GM23338 (cell line): Measurements from ENCODE around the gene TOR3A. TPM values are rescaled to one million over a fixed set of nuclear protein-coding genes. Genes with fewer than 3 reads are reported as not detected.

Source experiments
- ATAC-seq: fragments of 200-7000 bp; cut with Tn5 transposase; 3 replicates; pipeline ENCODE4 v1.9.1; 2020
- DNase-seq: peaks from one replicate; pipeline ENCODE4 v3.0.0-alpha.2; 2015; ENCODE audit warnings: low spot score
- H2AFZ ChIP-seq: fragments of 200-600 bp; sonication (generic); 2 replicates; pipeline ENCODE4 v1.8.0; 2016; ENCODE audit warnings: antibody characterized with exemption, mild to moderate bottlenecking, moderate library complexity
- H3F3A ChIP-seq: fragments of 200-600 bp; sonication (generic); replicated peaks from 2 replicates; pipeline ENCODE4 v1.8.0; 2017; ENCODE audit warnings: antibody characterized with exemption, mixed run types, low read depth
- H3K27ac ChIP-seq: fragments of 200-600 bp; sonication (generic); 2 replicates; pipeline ENCODE4 v1.6.1; 2016; ENCODE audit warnings: low read depth
- H3K27me3 ChIP-seq: fragments of 200-600 bp; sonication (generic); 2 replicates; pipeline ENCODE4 v1.8.0; 2016; ENCODE audit warnings: mild to moderate bottlenecking, mixed run types, moderate library complexity; ENCODE audit not compliant: insufficient read depth
- H3K36me3 ChIP-seq: fragments of 200-600 bp; sonication (generic); 2 replicates; pipeline ENCODE4 v1.8.0; 2016; ENCODE audit warnings: mild to moderate bottlenecking; ENCODE audit not compliant: insufficient read depth
- H3K4me1 ChIP-seq: fragments of 200-600 bp; sonication (generic); 2 replicates; pipeline ENCODE4 v1.8.0; 2016; ENCODE audit warnings: mild to moderate bottlenecking, moderate library complexity; ENCODE audit not compliant: insufficient read depth
- H3K4me2 ChIP-seq: fragments of 200-600 bp; sonication (generic); 2 replicates; pipeline ENCODE4 v1.7.1; 2017; ENCODE audit warnings: mixed run types
- H3K4me3 ChIP-seq: fragments of 200-600 bp; sonication (generic); 2 replicates; pipeline ENCODE4 v1.6.1; 2016; ENCODE audit warnings: mixed run types
- H3K79me2 ChIP-seq: fragments of 200-600 bp; sonication (generic); replicated peaks from 2 replicates; pipeline ENCODE4 v1.8.0; 2017; ENCODE audit warnings: mild to moderate bottlenecking; ENCODE audit not compliant: insufficient read depth
- H3K9me2 ChIP-seq: fragments of 200-600 bp; sonication (generic); 2 replicates; pipeline ENCODE4 v1.8.0; 2017; ENCODE audit not compliant: insufficient read depth
- H4K20me1 ChIP-seq: fragments of 200-600 bp; sonication (generic); replicated peaks from 2 replicates; pipeline ENCODE4 v1.8.0; 2017; ENCODE audit warnings: mild to moderate bottlenecking; ENCODE audit not compliant: insufficient read depth
- H3K27ac Mint-ChIP-seq: 2 replicates; pipeline ENCODE4 v1.8.0; 2020; ENCODE audit warnings: inconsistent platforms, mild to moderate bottlenecking, moderate library complexity, mixed read lengths
- H3K27me3 Mint-ChIP-seq: 3 replicates; pipeline ENCODE4 v1.8.0; 2022; ENCODE audit warnings: low read depth, mild to moderate bottlenecking, moderate library complexity, mixed read lengths, inconsistent platforms; ENCODE audit not compliant: insufficient read depth, poor library complexity
- H3K36me3 Mint-ChIP-seq: 3 replicates; pipeline ENCODE4 v1.8.0; 2021; ENCODE audit warnings: low read depth, mild to moderate bottlenecking, inconsistent platforms, moderate library complexity, mixed read lengths
- H3K4me1 Mint-ChIP-seq: 3 replicates; pipeline ENCODE4 v1.8.0; 2020; ENCODE audit warnings: mild to moderate bottlenecking, inconsistent platforms, mixed read lengths
- H3K4me3 Mint-ChIP-seq: 3 replicates; pipeline ENCODE4 v1.8.0; 2021; ENCODE audit warnings: moderate library complexity, mild to moderate bottlenecking, inconsistent platforms, mixed read lengths
- H3K9me3 Mint-ChIP-seq: 3 replicates; pipeline ENCODE4 v1.8.0; 2020; ENCODE audit warnings: moderate library complexity, mild to moderate bottlenecking, inconsistent platforms, mixed read lengths
- CREB1 ChIP-seq: fragments of 250-450 bp; sonication (Bioruptor Pico); IDR thresholded peaks from 2 replicates; pipeline ENCODE4 v1.5.0; 2020; ENCODE audit warnings: low read depth, mild to moderate bottlenecking, moderate library complexity
- EZH2 ChIP-seq: fragments of 200-600 bp; sonication (generic); IDR thresholded peaks from one replicate; pipeline ENCODE4 v1.8.0; 2017; ENCODE audit warnings: antibody characterized with exemption, mild to moderate bottlenecking, low read depth; ENCODE audit not compliant: unreplicated experiment
- EZH2phosphoT487 ChIP-seq: fragments of 200-600 bp; sonication (generic); IDR thresholded peaks from one replicate; pipeline ENCODE4 v1.8.1; 2018; ENCODE audit warnings: antibody characterized with exemption; ENCODE audit not compliant: unreplicated experiment
- JUNB ChIP-seq: IDR thresholded peaks from one replicate; pipeline ENCODE4 v1.6.1; 2016; ENCODE audit warnings: antibody characterized with exemption; ENCODE audit not compliant: unreplicated experiment
- NANOG ChIP-seq: IDR thresholded peaks from 2 replicates; pipeline ENCODE4 v1.6.1; 2016; ENCODE audit warnings: antibody characterized with exemption, borderline replicate concordance
- POLR2AphosphoS5 ChIP-seq: IDR thresholded peaks from 2 replicates; pipeline ENCODE4 v1.6.1; 2016; ENCODE audit warnings: antibody characterized with exemption, low read depth
- STAT1 ChIP-seq: IDR thresholded peaks from one replicate; pipeline ENCODE4 v1.6.1; 2016; ENCODE audit warnings: antibody characterized with exemption; ENCODE audit not compliant: unreplicated experiment
- ZNF114 ChIP-seq: fragments of 250-450 bp; sonication (Bioruptor Pico); IDR thresholded peaks from 2 replicates; pipeline ENCODE4 v1.5.0; 2020; ENCODE audit warnings: mild to moderate bottlenecking, moderate library complexity
- ZNF331 ChIP-seq: fragments of 250-450 bp; sonication (Bioruptor Pico); IDR thresholded peaks from 2 replicates; pipeline ENCODE4 v1.5.0; 2020; ENCODE audit warnings: low read depth, mild to moderate bottlenecking, moderate library complexity
- polyA plus RNA-seq: library from polyadenylated mRNA; unstranded; fragments of >200 nt; fragmentation: Nextera tagmentation; extraction: Ambion mirVana; gene quantifications from 2 replicates; pipeline ENCODE4 v1.2.1, GENCODE V29; 2016
- total RNA-seq: library from RNA; depleted of rRNA; stranded (reverse); fragments of >200 nt; shearing (Covaris generic); gene quantifications from 2 replicates; pipeline ENCODE4 v1.2.3, GENCODE V29; 2014
- TF ChIP-seq, protein P1 (sequence below), 2 experiments: fragments of 200-600 bp in 1 of 2; sonication (generic) in 1 of 2; conservative IDR thresholded peaks; 2 replicates each; pipeline versions ENCODE4 v1.5.1 to v1.6.1; 2016 to 2017; ENCODE audit warnings: antibody characterized with exemption in 2 of 2, low read depth in 2 of 2, mild to moderate bottlenecking in 2 of 2, moderate library complexity in 1 of 2
- TF ChIP-seq, protein P2 (sequence below): IDR thresholded peaks from 2 replicates; pipeline ENCODE4 v1.6.1; 2016; ENCODE audit warnings: antibody characterized with exemption
- TF ChIP-seq, protein P3 (sequence below): fragments of 250-450 bp; sonication (Bioruptor Pico); IDR thresholded peaks from 2 replicates; pipeline ENCODE4 v1.5.0; 2020; ENCODE audit warnings: mild to moderate bottlenecking, moderate library complexity
- TF ChIP-seq, protein P4 (sequence below): IDR thresholded peaks from one replicate; pipeline ENCODE4 v1.6.1; 2018; ENCODE audit warnings: antibody characterized with exemption; ENCODE audit not compliant: unreplicated experiment

TOR3A gene
- total and polyA plus RNA-seq, 2 experiments from 2014 or later: 11.2 to 57.6 TPM

DNA sequence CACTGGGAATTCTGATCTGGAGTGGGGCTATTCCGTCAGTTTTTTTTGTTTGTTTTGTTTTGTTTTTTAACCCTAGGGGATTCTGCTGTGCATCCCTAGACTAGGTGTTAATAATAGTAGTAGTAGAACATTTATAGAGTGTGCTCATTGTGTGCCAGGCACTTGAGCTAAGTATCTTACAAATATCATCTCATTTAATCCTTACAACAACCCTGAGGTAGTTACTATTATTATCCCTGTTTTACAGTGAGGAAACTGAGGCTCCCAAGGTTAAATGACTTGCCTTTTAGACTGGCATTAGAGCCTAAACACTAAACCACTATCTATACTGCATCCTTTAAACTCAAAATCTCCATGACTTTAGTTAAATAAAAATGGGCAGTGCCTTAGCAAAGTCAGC lies 22.1 kb downstream of the TOR3A start:
- peaks cover 20% of the 10 kb centered on the region for H3K4me1 Mint-ChIP-seq
- ATAC-seq: no peak
- H3K4me3 Mint-ChIP-seq: no peak overlapping the region
- H3K27me3 Mint-ChIP-seq: peaks cover 2% of the 10 kb centered on the region
- Histone ChIP-seq H3K4me1 (peaks cover 8% of the 10 kb centered on the region), H3F3A (no peaks in the 10 kb centered on the region), H4K20me1 (no peaks in the 10 kb centered on the region), H3K36me3 (no peaks in the 10 kb centered on the region; the same call in 1 of the 2 replicates), H3K27me3 (no peaks in the 10 kb centered on the region), H2AFZ (no peak overlapping the region), H3K4me3 (no peak overlapping the region), H3K4me2 (no peak overlapping the region), H3K9me2 (no peaks in the 10 kb centered on the region), H3K27ac (no peak overlapping the region), H3K79me2 (no peaks in the 10 kb centered on the region)
- H3K36me3 Mint-ChIP-seq: peaks cover 18% of the 10 kb centered on the region
- no peaks in the 10 kb centered on the region for H3K9me3 Mint-ChIP-seq
- no peak for DNase-seq
- H3K27ac Mint-ChIP-seq: no peak overlapping the region
- no peak for TF ChIP-seq ZNF331 (CRISPR knock-in tag)
- TF ChIP-seq STAT1: no peak
- no peak for TF ChIP-seq EZH2
- TF ChIP-seq EZH2phosphoT487: no peak
- TF ChIP-seq, protein P1, sequence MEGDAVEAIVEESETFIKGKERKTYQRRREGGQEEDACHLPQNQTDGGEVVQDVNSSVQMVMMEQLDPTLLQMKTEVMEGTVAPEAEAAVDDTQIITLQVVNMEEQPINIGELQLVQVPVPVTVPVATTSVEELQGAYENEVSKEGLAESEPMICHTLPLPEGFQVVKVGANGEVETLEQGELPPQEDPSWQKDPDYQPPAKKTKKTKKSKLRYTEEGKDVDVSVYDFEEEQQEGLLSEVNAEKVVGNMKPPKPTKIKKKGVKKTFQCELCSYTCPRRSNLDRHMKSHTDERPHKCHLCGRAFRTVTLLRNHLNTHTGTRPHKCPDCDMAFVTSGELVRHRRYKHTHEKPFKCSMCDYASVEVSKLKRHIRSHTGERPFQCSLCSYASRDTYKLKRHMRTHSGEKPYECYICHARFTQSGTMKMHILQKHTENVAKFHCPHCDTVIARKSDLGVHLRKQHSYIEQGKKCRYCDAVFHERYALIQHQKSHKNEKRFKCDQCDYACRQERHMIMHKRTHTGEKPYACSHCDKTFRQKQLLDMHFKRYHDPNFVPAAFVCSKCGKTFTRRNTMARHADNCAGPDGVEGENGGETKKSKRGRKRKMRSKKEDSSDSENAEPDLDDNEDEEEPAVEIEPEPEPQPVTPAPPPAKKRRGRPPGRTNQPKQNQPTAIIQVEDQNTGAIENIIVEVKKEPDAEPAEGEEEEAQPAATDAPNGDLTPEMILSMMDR (conservative IDR thresholded peaks at IDR 0.05; ENCODE audit: low read depth in 2 of 2): no peak
- TF ChIP-seq CREB1: no peak
- TF ChIP-seq, protein P2, sequence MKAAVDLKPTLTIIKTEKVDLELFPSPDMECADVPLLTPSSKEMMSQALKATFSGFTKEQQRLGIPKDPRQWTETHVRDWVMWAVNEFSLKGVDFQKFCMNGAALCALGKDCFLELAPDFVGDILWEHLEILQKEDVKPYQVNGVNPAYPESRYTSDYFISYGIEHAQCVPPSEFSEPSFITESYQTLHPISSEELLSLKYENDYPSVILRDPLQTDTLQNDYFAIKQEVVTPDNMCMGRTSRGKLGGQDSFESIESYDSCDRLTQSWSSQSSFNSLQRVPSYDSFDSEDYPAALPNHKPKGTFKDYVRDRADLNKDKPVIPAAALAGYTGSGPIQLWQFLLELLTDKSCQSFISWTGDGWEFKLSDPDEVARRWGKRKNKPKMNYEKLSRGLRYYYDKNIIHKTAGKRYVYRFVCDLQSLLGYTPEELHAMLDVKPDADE: no peak
- TF ChIP-seq, protein P3, sequence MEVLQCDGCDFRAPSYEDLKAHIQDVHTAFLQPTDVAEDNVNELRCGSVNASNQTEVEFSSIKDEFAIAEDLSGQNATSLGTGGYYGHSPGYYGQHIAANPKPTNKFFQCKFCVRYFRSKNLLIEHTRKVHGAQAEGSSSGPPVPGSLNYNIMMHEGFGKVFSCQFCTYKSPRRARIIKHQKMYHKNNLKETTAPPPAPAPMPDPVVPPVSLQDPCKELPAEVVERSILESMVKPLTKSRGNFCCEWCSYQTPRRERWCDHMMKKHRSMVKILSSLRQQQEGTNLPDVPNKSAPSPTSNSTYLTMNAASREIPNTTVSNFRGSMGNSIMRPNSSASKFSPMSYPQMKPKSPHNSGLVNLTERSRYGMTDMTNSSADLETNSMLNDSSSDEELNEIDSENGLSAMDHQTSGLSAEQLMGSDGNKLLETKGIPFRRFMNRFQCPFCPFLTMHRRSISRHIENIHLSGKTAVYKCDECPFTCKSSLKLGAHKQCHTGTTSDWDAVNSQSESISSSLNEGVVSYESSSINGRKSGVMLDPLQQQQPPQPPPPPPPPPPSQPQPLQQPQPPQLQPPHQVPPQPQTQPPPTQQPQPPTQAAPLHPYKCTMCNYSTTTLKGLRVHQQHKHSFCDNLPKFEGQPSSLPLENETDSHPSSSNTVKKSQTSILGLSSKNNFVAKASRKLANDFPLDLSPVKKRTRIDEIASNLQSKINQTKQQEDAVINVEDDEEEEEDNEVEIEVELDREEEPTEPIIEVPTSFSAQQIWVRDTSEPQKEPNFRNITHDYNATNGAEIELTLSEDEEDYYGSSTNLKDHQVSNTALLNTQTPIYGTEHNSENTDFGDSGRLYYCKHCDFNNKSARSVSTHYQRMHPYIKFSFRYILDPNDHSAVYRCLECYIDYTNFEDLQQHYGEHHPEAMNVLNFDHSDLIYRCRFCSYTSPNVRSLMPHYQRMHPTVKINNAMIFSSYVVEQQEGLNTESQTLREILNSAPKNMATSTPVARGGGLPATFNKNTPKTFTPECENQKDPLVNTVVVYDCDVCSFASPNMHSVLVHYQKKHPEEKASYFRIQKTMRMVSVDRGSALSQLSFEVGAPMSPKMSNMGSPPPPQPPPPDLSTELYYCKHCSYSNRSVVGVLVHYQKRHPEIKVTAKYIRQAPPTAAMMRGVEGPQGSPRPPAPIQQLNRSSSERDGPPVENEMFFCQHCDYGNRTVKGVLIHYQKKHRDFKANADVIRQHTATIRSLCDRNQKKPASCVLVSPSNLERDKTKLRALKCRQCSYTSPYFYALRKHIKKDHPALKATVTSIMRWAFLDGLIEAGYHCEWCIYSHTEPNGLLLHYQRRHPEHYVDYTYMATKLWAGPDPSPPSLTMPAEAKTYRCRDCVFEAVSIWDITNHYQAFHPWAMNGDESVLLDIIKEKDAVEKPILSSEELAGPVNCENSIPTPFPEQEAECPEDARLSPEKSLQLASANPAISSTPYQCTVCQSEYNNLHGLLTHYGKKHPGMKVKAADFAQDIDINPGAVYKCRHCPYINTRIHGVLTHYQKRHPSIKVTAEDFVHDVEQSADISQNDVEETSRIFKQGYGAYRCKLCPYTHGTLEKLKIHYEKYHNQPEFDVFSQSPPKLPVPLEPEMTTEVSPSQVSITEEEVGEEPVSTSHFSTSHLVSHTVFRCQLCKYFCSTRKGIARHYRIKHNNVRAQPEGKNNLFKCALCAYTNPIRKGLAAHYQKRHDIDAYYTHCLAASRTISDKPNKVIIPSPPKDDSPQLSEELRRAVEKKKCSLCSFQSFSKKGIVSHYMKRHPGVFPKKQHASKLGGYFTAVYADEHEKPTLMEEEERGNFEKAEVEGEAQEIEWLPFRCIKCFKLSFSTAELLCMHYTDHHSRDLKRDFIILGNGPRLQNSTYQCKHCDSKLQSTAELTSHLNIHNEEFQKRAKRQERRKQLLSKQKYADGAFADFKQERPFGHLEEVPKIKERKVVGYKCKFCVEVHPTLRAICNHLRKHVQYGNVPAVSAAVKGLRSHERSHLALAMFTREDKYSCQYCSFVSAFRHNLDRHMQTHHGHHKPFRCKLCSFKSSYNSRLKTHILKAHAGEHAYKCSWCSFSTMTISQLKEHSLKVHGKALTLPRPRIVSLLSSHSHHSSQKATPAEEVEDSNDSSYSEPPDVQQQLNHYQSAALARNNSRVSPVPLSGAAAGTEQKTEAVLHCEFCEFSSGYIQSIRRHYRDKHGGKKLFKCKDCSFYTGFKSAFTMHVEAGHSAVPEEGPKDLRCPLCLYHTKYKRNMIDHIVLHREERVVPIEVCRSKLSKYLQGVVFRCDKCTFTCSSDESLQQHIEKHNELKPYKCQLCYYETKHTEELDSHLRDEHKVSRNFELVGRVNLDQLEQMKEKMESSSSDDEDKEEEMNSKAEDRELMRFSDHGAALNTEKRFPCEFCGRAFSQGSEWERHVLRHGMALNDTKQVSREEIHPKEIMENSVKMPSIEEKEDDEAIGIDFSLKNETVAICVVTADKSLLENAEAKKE (CRISPR knock-in tag): no peak
- TF ChIP-seq JUNB: no peak
- no peak for TF ChIP-seq ZNF114 (CRISPR knock-in tag)
- TF ChIP-seq NANOG: no peak
- TF ChIP-seq, protein P4, sequence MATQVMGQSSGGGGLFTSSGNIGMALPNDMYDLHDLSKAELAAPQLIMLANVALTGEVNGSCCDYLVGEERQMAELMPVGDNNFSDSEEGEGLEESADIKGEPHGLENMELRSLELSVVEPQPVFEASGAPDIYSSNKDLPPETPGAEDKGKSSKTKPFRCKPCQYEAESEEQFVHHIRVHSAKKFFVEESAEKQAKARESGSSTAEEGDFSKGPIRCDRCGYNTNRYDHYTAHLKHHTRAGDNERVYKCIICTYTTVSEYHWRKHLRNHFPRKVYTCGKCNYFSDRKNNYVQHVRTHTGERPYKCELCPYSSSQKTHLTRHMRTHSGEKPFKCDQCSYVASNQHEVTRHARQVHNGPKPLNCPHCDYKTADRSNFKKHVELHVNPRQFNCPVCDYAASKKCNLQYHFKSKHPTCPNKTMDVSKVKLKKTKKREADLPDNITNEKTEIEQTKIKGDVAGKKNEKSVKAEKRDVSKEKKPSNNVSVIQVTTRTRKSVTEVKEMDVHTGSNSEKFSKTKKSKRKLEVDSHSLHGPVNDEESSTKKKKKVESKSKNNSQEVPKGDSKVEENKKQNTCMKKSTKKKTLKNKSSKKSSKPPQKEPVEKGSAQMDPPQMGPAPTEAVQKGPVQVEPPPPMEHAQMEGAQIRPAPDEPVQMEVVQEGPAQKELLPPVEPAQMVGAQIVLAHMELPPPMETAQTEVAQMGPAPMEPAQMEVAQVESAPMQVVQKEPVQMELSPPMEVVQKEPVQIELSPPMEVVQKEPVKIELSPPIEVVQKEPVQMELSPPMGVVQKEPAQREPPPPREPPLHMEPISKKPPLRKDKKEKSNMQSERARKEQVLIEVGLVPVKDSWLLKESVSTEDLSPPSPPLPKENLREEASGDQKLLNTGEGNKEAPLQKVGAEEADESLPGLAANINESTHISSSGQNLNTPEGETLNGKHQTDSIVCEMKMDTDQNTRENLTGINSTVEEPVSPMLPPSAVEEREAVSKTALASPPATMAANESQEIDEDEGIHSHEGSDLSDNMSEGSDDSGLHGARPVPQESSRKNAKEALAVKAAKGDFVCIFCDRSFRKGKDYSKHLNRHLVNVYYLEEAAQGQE: no peak
- TF ChIP-seq POLR2AphosphoS5: no peak
